Testis (tissue), 3 donors: ENCODE data around the gene ARAP1. TPM values are rescaled to one million over a fixed set of nuclear protein-coding genes. Genes with fewer than 3 reads are reported as not detected.
A peak's percentile ranks its signal among the peaks of the same experiment; 100 is the strongest.

ENCODE experiments used
- DNase-seq: peaks from one replicate; pipeline ENCODE4 v3.0.0-alpha.2; 2019
- H3K27ac ChIP-seq, 2 donors: fragments of 200-600 bp; sonication (generic); one replicate each; pipeline ENCODE4 v1.5.1; 2019
- H3K27me3 ChIP-seq: fragments of 200-600 bp; sonication (generic); one replicate; pipeline ENCODE4 v1.5.1; 2019
- H3K36me3 ChIP-seq: fragments of 200-600 bp; sonication (generic); one replicate; pipeline ENCODE4 v1.5.1; 2017; ENCODE audit warnings: low read depth; ENCODE audit errors: missing control alignments
- H3K4me1 ChIP-seq: fragments of 200-600 bp; sonication (generic); one replicate; pipeline ENCODE4 v1.5.1; 2019
- H3K4me3 ChIP-seq, 2 donors: fragments of 200-600 bp; sonication (generic); one replicate each; pipeline ENCODE4 v1.5.1; 2017 to 2019
- H3K9me3 ChIP-seq: fragments of 200-600 bp; sonication (generic); one replicate; pipeline ENCODE4 v1.5.1; 2017
- CTCF ChIP-seq, 3 experiments: fragments of 450-650 bp in 2 of 3; fragments of 200-600 bp in 1 of 3; sonication (generic) in 1 of 3; IDR thresholded peaks; one replicate each; pipeline ENCODE4 v1.5.1; 2016 to 2019; ENCODE audit warnings: antibody characterized with exemption in 3 of 3, mild to moderate bottlenecking in 2 of 3, moderate library complexity in 1 of 3
- POLR2A ChIP-seq: fragments of 450-650 bp; IDR thresholded peaks from one replicate; pipeline ENCODE4 v1.6.1; 2017; ENCODE audit warnings: antibody characterized with exemption, mild to moderate bottlenecking, moderate library complexity
- WGBS, 2 donors: methylation state at CpG; one replicate each; pipeline ENCODE4 v1.1.5; 2018; 5-methylcytosine and 5-hydroxymethylcytosine counted together
- intact Hi-C: fragments of 100-400 bp; cut with DNase I; formaldehyde crosslinking; loops from one replicate; pipeline ENCODE4 v1.15.1; 2023; ENCODE audit warnings: low total_unique reads
- polyA plus RNA-seq: library from polyadenylated mRNA; stranded (reverse); fragments of 350-450 nt; fragmentation: Illumina TruSeq; extraction: RNeasy Lipid Tissue Mini Kit (QIAGEN cat#74804); gene quantifications from one replicate; pipeline ENCODE4 v1.2.3, GENCODE V29; 2014; ENCODE audit warnings: low read depth, low replicate concordance; ENCODE audit not compliant: insufficient read depth
- total RNA-seq, 2 donors: library from RNA; depleted of rRNA; stranded (reverse); fragments of >200 nt; gene quantifications; one replicate each; pipeline ENCODE4 v1.2.3, GENCODE V29; 2016

ARAP1 gene
- total and polyA plus RNA-seq, 3 donors from 2014 or later = 46.9 to 88.3 (median 65.2) TPM

- Histone ChIP-seq H3K4me3 (no peak overlapping the region), H3K27me3 (no peaks in the 10 kb centered on the region), H3K27ac (no peak overlapping the region), H3K4me1 (no peaks in the 10 kb centered on the region), H3K9me3 (no peaks in the 10 kb centered on the region), H3K36me3 (no peaks in the 10 kb centered on the region)
- intact Hi-C loops = no loop called here
- no peak for DNase-seq
- WGBS, 2 donors = 66 to 83% methylated on average over 8 to 10 of the region's 10 CpGs
- TF ChIP-seq POLR2A = no peak
- TF ChIP-seq CTCF (IDR thresholded peaks at IDR 0.05) = no peak
Observed at GRCh38 chr11:72740562-72741428, 11.4 kb downstream of the ARAP1 start.

- no peaks in the 10 kb centered on the region for H3K4me1 ChIP-seq
- no peak overlapping the region for H3K4me3 ChIP-seq
- H3K27ac ChIP-seq = no peak overlapping the region
- no peaks in the 10 kb centered on the region for H3K9me3 ChIP-seq
- intact Hi-C loops = no loop called here
- DNase-seq = no peak
- TF ChIP-seq POLR2A (no peak), CTCF (IDR thresholded peaks at IDR 0.05) (no peak)
- H3K36me3 ChIP-seq = no peaks in the 10 kb centered on the region
- WGBS, 2 donors = 92 to 96% methylated on average over 2 of the region's 2 CpGs
- no peaks in the 10 kb centered on the region for H3K27me3 ChIP-seq
Observed at GRCh38 chr11:72740060-72740424, 12.2 kb downstream of the ARAP1 start.

- TF ChIP-seq POLR2A = no peak
- no peak for TF ChIP-seq CTCF (IDR thresholded peaks at IDR 0.05)
- Histone ChIP-seq H3K36me3 (no peaks in the 10 kb centered on the region), H3K4me1 (no peaks in the 10 kb centered on the region), H3K27ac (no peak overlapping the region), H3K9me3 (no peaks in the 10 kb centered on the region), H3K4me3 (no peak overlapping the region), H3K27me3 (no peaks in the 10 kb centered on the region)
- whole genome bisulfite sequencing, 2 donors = 91 to 93% methylated on average over 6 to 10 of the region's 10 CpGs
- DNase-seq = no peak
- intact Hi-C loops = no loop called here
Observed at GRCh38 chr11:72739240-72740059, 12.8 kb downstream of the ARAP1 start.

- no peaks in the 10 kb centered on the region for H3K27me3 ChIP-seq
- no peaks in the 10 kb centered on the region for H3K36me3 ChIP-seq
- H3K27ac ChIP-seq = no peak overlapping the region
- DNase-seq = peak; percentile 29
- intact Hi-C loops = no loop called here
- WGBS, 2 donors = 86 to 87% methylated on average over 9 to 11 of the region's 11 CpGs
- no peak overlapping the region for H3K4me3 ChIP-seq
- TF ChIP-seq CTCF (IDR thresholded peaks at IDR 0.05) = no peak
- no peak for TF ChIP-seq POLR2A
- H3K4me1 ChIP-seq = no peaks in the 10 kb centered on the region
- H3K9me3 ChIP-seq = no peaks in the 10 kb centered on the region
Observed at GRCh38 chr11:72738199-72739141, 13.7 kb downstream of the ARAP1 start.
